HG02943 (cell line): ENCODE results near the gene SEPTIN2.
A peak's percentile ranks its signal among the peaks of the same experiment; 100 is the strongest.
"Not testable (repeated sequence)": the region's sequence is repeated elsewhere in the genome, so short reads cannot be mapped to it uniquely, and the experiment has no call there.

Experiments used
- ATAC-seq: cut with Tn5 transposase; IDR thresholded peaks from one replicate; pipeline ENCODE4 v1.9.1; 2021; ENCODE audit warnings: mild to moderate bottlenecking, low read depth, moderate library complexity; ENCODE audit not compliant: unreplicated experiment

Gene SEPTIN2

DNA sequence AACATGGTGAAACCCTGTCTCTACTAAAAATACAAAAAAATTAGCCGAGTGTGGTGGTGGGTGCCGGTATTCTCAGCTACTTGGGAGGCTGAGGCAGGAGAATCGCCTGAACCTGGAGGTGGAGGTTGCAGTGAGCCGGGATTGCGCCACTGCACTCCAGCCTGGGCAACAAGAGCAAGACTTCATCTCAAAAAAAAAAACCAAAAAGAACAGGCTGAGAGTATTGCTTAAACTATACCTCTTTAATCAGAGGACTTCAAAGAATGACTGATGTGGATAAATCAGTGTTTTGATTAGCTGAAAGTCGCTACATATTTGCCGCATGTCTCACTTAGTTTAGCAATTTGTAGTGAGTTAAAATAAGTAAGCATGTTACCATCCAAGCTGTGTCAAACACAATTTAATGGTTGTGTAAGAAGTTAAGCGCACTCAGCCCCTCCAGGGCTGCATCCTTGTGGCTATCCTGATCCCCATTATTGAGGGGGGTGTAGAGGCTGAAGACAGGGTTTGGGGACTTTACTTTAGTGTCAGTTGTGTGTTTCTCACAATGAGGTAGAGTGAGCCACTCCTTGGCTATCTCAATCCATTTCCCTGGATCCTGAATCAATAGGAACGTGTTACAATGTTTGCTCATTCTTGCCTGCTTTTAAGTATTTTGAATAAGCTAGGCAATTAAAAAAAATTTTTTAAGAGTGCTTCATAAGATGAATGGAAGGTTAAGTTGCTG, 29.4 kb downstream of the SEPTIN2 start:
- no peak for ATAC-seq

DNA sequence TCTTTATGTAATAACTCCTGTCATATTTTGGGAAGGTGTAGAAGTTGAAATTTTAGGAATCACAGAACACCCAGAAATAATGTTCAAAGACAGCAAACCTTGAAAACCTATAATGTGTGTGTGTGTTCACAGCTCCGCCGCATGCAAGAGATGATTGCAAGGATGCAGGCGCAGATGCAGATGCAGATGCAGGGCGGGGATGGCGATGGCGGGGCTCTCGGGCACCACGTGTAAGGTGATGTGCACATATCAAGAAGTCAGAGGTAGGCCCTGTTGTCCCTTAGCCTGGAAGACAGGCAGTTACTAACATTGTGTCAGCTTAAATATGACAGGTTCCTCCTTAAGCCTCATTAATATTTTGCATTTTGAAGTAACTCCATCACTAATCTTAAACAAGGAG, 34.2 kb downstream of the SEPTIN2 start:
- no peak for ATAC-seq

DNA sequence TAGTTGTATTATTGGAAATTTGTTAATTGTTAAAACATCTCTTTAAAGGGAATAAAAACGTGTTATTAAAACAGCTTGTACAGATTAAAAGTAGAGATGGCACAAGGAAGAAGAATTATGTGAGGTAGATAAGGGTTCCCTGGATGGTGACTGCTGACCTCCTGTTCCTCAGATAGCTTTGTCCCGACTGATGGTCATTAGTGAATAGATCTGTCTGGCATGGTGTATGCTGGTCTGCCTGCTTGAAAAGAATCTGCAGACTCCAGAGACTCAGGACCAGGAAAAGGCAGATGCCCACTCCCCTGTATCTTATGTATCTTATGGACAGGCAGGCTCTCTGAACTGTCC, 34.8 kb downstream of the SEPTIN2 start:
- no peak for ATAC-seq

DNA sequence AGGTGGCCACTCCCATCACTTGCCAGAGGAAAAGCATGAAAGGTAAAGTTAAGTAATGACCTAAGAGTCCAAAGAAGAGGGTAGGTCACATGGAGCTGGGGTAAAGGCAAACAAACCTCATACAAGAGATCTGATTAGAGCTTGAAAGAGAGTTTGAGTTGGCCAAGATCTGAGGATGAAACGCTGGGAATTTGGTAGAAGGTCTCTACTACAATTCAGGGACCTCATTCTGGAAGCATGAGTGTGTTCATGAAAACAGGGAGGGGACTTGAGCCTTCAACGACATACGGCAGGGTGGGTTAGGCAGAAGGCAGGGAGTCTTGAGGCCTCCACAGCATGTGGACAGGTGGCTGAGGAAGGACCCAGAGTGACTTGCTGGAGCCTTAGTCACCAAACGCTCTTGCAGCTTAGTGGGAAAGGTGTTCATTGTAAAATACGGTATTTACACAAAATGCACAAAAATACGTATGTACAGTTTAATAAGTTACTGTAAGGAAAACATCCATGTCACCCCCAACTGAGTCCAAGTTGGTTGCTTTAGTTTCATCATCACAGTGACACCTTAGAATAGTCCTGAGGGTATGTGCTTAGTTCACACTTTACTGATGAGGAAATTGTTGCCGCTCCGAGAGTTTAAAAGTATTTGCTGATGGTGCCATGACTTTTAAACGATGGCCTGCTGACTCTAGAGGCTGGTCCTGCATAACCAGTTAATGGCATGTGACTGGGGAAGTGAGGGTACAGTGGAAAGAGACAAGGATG, 35.3 kb downstream of the SEPTIN2 start:
- no peak for ATAC-seq

DNA sequence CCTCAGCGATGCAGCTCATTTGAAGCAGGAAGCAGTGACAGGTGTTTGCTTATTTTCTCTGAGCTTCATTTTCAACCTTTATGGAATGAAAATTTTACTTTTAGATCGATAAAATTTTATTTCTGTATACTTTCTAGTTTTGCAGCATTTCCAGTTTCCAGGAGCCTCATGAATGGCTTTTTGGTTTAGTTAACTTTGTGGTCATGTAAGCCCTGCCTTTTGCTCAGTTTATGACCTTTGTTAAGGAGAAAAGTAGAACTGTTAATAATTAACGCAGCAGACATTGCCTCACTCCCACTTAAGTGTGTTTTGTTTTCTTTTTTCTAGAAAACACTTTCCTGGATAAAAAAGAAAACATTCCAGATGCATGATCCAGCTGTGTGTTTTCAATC, 35.9 kb downstream of the SEPTIN2 start:
- ATAC-seq: no peak

DNA sequence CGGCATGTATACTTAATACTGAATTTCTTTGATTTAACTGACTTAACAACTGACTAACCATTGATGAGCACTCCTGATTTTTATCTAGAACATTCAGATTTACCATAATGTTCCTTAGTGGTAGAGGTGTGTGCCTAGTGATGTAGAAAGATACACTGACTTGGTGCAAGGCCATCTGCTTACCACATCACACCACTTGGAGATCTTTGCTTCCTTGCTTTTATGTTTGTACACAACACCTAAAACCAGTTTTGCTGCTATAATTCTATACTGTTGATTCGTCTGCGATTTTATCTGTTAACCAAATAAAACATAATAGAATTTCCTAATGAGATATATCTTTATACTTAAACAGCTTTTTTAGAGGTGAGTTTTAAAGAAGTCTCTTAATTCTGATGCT, 36.5 kb downstream of the SEPTIN2 start:
- no peak for ATAC-seq

DNA sequence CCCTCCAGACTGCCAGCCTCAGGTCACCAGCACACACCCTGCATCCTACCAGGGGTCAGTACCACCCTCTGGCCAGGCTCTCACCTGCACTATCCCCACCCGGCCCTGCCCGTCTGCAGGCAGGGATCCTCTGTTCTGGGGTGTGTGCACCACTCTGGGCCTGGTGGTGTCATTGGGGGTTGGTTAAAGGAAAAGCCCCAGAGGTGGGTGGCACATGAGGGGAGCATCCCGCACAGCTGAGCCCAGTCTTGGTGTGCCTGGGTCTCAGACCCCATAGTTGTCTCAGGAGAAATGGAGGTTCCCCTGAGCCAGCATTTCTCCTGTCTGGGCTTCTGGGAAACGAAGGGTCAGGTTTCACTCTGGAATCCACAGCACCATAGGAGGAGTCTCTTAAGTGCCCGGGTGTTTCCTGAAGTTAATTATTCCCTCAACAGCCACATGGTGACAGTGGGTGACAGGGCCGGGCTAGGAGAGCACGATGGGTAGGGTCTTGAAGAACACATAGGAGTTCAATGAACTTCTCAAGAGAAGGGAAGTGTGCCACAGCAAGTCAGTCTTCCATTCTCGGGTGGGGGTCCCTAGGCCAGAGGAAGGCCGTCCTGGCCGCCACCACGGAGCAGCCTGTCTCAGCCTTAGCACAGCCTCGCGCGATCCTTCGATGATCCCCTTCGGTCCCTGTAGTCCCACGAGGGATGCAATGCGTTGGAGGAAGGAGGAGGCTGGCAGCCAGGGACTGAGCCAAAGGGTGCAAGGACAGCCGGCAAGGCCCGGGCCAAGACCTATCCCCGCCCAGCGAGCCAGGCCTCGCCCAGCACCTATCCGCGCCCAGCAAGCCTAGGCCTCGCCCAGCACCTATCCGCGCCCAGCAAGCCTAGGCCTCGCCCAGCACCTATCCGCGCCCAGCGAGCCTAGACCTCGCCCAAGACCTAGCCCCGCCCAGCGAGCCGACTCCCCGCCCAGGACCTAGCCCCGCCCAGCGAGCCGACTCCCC, 39.2 kb downstream of the SEPTIN2 start:
- no peak for ATAC-seq

DNA sequence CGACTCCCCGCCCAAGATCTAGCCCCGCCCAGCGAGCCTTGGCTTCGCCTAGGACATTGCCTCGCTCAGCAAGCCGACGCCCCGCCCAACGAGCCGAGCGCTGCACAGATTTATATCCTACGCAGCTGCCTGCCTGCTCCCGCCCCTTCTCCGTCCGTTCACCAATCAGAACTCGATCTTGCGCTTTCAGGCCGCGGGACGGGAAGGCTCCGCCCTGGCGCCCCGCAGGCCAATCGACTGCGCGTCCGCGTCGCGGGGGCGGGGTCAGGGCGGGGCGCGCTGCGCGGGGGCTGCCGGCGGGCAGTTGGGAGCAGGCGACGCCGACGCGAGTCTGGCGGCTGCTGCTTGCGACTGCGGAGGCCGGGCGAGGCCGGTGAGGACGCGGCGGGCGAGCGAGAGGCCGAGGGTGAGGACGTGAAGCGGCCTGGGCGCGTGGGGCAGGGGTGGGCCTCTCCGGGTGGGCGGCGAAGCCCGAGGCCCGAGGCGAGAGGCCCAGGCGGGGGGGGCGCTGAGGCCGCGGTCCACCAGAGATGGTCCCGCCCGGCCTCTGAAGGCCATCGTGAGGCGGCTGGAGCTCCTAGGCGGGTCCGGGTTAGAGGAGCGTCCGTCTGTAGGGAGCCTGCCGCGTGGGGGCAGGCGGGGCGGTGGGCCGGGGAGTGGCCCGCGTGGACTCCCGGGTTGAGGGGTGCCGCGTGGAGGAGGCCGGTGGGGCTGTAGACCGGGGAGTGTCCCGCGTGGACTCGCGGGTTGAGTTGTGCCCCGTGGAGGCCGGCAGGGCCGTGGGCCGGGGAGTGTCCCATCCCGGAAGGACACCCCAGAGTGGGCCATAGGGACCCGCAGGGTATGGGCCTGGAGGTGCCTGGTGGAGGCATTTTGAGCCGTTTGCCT, 40.5 kb downstream of the SEPTIN2 start, which contains the start of gene FARP2:
Gene FARP2, plus strand, starts transcription at position 303 of the 888 bp plus-strand sequence. CDS start 16,823 bp downstream, outside the sequence.
- peak; percentile 74 for ATAC-seq

DNA sequence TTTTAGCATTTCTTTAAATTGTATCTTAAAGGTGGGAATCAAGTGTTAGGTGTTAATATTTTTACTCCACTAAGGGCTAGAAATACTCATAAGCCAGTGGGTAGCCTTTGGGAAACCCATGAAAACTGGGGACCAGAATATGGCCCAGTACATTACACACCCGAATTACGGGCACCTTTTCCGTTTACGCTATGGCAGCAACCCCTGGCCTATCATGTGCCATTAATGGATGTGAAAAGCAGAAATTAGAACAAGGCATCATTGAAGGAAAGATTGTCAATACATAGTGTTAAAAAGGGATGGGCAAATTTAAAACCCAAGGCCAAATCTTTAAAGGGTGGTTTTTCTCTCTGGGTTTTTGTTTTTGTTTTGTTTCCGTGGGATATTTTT, 41.1 kb downstream of the SEPTIN2 start:
- ATAC-seq: no peak

DNA sequence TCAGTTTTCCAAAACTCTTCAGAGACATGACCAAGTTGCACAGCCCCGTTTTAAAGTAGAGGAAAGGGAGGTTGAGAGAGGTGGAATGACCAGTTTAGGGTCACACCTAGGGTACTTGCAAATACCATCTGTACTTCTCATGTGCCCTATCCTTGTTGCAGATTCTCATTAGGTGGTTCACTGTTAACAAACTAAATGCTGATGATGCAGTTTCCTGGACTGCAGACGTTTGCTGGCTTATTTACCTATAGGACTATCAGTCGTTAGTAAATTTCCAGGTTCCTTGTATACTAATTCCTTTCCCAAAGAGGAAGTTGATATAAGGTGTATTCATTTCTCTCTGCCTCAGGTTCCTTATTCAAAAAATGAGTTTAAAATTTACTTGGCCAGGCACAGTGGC, 41.8 kb downstream of the SEPTIN2 start:
- no peak for ATAC-seq

DNA sequence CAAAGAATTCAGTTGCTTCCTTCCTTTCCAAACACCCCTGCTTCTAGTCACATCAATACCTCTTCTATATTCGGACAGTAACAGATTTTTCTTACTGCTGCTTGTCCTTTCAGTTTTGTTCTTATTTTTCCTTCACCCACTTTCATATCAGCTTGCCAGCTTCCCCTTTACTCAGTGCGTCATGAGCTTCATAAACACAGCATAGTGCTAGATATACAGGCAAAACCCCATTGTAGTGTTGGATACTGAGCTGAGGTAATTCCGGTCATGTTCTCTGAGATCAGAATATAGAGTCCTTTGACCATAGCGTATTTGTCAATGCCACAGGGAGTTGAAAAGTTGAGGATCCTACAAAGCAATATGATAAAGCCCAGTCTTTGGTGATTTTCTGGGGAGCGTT, 42.7 kb downstream of the SEPTIN2 start:
- ATAC-seq: no peak

DNA sequence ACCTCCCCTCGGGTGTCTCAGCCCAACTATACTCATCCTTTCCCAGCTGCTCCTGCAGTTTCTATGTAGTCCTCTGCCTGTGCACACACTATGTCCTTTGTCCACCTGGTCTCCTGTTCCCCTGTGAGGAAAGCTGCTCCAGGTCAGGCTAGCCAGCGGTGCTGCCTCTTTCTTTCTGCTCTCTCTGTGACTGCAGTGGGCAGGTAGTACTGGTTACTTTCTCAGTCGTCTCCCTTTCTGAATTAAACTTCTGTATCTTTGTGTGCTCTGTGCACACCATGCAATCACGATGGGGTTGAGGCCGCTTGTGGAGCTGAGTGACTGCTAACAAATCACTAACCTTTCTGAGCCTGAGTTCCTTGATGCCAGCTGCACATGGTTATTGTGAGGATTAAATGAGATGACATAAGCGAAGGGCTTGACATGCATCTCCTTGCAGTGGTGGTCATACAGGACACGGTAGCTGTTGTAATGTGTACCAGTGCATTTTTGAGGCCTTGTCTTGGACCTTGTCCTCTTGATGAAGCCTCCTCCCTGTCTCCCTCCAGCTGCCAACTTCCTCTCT, 43.8 kb downstream of the SEPTIN2 start:
- ATAC-seq: no peak

DNA sequence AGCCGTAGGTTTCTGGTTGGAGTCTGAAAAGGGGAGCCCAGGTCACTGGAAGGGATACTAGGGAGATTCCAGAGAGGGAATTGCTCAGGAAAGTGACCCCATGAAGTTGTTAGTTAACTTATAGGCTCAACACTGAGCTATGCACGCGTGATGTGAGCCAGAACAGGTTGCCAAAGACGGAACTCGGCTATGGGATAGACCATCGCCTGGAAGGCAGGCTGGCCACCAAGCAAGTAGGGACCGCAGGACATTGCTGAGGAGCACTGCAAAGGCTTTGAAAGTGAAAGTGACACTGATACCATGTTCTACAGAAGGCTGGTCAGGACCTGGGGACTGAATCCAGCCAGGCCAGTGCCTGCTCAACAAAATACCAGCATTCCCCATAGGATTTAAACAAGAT, 47.7 kb downstream of the SEPTIN2 start:
- no peak for ATAC-seq

DNA sequence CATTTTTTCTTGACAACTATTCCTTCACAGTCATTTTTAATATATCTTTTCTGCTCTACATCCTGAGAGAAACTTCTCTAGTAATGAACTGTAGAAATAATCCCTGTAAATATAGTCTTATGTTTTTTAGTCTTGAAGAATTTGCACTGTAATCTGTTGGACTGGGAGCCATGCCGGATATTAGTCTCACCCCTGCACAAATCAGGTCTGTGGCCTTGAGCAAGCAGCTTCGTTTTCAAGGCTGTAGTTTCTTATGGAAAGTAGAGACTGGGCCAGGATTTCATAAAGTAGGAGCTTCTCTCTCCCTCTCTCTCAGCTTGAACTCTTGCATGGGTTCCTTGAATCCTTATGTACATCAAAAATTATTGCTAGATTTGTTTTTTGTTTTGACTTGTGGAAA, 49.1 kb downstream of the SEPTIN2 start:
- ATAC-seq: no peak

DNA sequence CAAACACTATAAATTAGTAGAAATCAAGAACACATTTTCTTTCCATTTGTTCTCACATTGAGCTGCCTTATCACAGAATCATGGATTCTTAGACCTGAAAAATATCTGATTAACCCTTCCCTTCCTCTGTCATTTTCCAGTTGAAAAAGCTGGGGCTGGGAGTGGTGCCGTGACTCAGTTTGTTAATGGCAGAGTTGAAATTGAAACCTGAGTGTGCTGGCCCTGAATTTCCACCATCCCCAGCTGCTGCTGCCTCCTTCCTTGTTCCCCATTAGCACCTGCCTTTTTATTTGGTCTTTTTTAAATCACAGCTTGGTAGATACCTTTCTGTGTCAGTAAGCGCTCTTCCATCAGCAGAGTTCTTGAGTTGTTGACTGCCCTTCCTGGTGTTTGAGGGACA, 51.0 kb downstream of the SEPTIN2 start:
- ATAC-seq: no peak

DNA sequence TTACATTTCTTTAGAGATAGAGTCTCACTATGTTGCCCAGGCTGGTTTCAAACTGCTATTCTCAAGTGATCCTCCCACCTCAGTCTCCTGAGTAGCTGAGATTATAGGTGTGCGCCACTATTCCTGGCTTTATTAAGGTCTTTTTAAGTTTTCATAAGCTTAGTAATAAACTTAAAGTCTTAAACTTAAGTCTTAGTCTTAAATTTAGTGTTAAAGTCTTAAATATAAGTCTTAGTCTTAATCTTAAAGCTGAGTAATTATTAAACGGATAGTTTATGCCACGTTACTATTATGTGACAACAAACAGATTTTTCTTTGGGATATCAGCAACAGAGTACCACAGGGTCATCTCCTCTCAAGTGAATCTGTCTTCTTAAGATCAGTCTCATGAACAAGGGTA, 52.9 kb downstream of the SEPTIN2 start:
- ATAC-seq: no peak

DNA sequence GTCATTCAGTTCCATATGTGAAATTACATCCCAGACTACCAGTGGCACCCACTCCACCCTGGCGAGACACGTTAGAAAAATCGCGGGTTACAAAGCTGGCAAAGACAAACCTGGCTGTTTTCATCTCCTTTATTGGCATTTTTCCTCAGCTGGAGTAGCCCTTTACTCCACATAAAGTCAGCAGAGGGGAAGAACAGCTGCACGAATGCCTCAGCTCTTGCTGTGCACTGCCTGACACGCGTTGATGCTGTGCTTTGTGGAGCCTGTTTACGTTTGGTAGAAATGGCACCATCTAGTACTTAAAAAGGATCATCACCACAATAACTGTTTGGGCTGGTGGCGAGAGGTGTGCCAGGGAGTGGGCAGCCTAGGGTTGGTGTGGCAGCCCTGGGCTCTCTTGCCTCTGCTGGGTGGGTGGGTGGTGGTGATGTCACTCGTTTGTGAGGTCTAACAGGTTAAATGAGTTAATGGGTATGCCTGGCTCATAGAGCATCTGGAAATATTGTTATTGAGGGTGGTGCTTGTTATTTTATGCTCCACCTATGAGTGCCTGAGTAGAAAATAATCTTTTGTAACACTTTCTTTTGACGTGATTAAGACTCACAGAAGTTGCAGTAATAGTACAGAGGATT, 56.8 kb downstream of the SEPTIN2 start:
- no peak for ATAC-seq

DNA sequence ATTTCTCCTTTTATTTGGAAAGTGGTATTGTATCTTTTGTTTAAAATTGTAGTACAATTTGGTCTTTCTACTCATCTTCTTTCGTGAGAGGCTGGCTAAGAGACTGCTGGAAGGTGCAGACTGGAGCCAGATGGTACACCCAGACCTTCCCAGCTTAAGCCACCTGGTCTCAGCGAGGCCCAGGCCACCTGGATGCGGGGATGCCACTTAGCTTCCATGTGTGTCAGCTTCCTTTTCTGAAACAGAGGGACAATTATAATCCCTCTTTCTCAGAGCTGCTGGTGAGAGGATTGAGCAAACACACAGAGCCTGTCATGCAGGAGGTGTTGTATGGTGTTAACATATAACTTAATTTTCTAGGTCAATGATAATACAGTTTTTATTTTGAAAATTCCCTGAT, 57.7 kb downstream of the SEPTIN2 start:
- no peak for ATAC-seq

DNA sequence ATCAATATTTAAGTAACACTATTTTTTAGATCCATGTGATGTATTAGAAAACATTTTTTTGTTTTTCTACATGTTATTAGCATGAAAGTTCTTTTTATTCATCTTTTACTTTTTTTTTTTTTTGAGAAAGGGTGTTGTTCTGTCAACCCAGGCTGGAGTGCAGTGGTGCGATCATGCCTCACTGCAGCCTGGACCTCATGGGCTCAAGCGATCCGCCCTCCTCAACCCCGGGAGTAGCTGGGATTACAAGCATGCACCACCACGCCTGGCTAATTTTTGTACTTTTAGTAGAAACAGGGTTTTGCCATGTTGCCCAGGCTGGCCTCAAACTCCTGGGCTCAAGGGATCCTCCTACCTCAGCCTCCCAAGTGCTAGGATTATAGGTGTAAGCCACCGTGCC, 58.2 kb downstream of the SEPTIN2 start:
- ATAC-seq: not testable (repeated sequence)
